DMS79 (cell line): Measurements from ENCODE around the gene GYPE.
"Not testable (repeated sequence)": the region's sequence is repeated elsewhere in the genome, so short reads cannot be mapped to it uniquely, and the experiment has no call there.

Experiments
- DNase-seq: peaks from one replicate; lab custom pipeline; 2025; lab: John Stamatoyannopoulos, UW

The GYPE gene

GRCh38 chr4:143905440-143905839 is at the start of gene GYPE:
GYPE (minus strand) TSS chr4:143905559; CDS start chr4:143905507, 52 bp downstream.
- not testable (repeated sequence) for DNase-seq

GRCh38 chr4:143951458-143951972 is 46.2 kb upstream of the GYPE start:
- DNase-seq, result not testable (repeated sequence)

GRCh38 chr4:143950967-143951366 is 45.6 kb upstream of the GYPE start:
- DNase-seq, result not testable (repeated sequence)

- DNase-seq, result not testable (repeated sequence)
Measured at GRCh38 chr4:143950185-143950584, 44.8 kb upstream of the GYPE start.

- DNase-seq, result not testable (repeated sequence)
Measured at GRCh38 chr4:143947493-143947892, 42.1 kb upstream of the GYPE start.

GRCh38 chr4:143940708-143941107 is 35.3 kb upstream of the GYPE start:
- DNase-seq, result not testable (repeated sequence)

- DNase-seq, result no peak
Measured at GRCh38 chr4:143939528-143939927, 34.2 kb upstream of the GYPE start.

GRCh38 chr4:143938890-143939289 is 33.5 kb upstream of the GYPE start:
- not testable (repeated sequence) for DNase-seq

GRCh38 chr4:143921181-143921580 is 15.8 kb upstream of the GYPE start:
- DNase-seq, result no peak

- not testable (repeated sequence) for DNase-seq
Measured at GRCh38 chr4:143916485-143916884, 11.1 kb upstream of the GYPE start.

GRCh38 chr4:143912478-143912877 is 7.1 kb upstream of the GYPE start:
- DNase-seq, result not testable (repeated sequence)

- DNase-seq, result not testable (repeated sequence)
Measured at GRCh38 chr4:143911528-143912417, 6.4 kb upstream of the GYPE start.

GRCh38 chr4:143910906-143911305 is 5.5 kb upstream of the GYPE start:
- not testable (repeated sequence) for DNase-seq

- not testable (repeated sequence) for DNase-seq
Measured at GRCh38 chr4:143907811-143908210, 2.5 kb upstream of the GYPE start.

- DNase-seq, result not testable (repeated sequence)
Measured at GRCh38 chr4:143904431-143904830, 928 bp downstream of the GYPE start.

- not testable (repeated sequence) for DNase-seq
Measured at GRCh38 chr4:143890323-143890722, 15.0 kb downstream of the GYPE start.

- not testable (repeated sequence) for DNase-seq
Measured at GRCh38 chr4:143888189-143888588, 17.2 kb downstream of the GYPE start.

- DNase-seq, result not testable (repeated sequence)
Measured at GRCh38 chr4:143884965-143885364, 20.4 kb downstream of the GYPE start.

- DNase-seq, result no peak
Measured at GRCh38 chr4:143883529-143883928, 21.8 kb downstream of the GYPE start.

GRCh38 chr4:143882892-143883291 is 22.5 kb downstream of the GYPE start:
- no peak for DNase-seq

GRCh38 chr4:143879561-143879960 is 25.8 kb downstream of the GYPE start:
- DNase-seq, result not testable (repeated sequence)

- not testable (repeated sequence) for DNase-seq
Measured at GRCh38 chr4:143875357-143875756, 30.0 kb downstream of the GYPE start.
